ENCODE data around the gene SLC6A17. TPM values are rescaled to one million over a fixed set of nuclear protein-coding genes. Genes with fewer than 3 reads are reported as not detected.

Gene SLC6A17
- total RNA-seq, 1 donor from 2014 or later, result not detected

DNA sequence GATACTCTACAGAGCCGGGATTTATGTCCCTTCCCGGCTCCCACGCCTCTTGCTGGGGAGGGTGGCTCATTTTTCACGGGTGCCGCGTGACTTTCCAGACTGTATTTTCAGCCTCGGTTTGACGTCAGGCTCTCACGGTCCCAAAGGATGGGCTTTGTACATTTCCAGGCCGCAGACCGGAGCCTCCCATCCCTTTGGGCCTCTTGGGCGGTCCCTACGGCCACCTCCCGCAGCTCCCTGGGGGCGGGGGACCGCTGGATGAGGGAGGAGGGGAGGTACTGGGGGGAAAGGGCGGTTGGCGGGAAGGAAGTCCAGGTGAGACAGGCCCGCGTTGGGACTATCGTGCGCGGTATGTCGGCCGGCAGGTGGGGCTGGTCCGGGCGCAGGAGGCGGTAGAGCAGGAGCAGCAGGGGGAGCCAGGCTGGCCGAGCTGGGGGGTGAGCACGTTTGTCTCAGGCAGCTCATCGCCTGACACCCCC lies 20.1 kb upstream of the SLC6A17 start:
- intact Hi-C loops (cut with DNase I), result no loop called here
- H3K27me3 ChIP-seq (ENCODE audit: low read depth), result peaks cover 41% of the 10 kb centered on the region
- no peak overlapping the region for H3K27ac ChIP-seq
- DNase-seq, result no peak
- H3K36me3 ChIP-seq, result no peaks in the 10 kb centered on the region
- no peaks in the 10 kb centered on the region for H3K9me3 ChIP-seq
- ATAC-seq, result no peak
- H3K4me1 ChIP-seq, result peaks cover 5% of the 10 kb centered on the region
- TF ChIP-seq, protein P1, sequence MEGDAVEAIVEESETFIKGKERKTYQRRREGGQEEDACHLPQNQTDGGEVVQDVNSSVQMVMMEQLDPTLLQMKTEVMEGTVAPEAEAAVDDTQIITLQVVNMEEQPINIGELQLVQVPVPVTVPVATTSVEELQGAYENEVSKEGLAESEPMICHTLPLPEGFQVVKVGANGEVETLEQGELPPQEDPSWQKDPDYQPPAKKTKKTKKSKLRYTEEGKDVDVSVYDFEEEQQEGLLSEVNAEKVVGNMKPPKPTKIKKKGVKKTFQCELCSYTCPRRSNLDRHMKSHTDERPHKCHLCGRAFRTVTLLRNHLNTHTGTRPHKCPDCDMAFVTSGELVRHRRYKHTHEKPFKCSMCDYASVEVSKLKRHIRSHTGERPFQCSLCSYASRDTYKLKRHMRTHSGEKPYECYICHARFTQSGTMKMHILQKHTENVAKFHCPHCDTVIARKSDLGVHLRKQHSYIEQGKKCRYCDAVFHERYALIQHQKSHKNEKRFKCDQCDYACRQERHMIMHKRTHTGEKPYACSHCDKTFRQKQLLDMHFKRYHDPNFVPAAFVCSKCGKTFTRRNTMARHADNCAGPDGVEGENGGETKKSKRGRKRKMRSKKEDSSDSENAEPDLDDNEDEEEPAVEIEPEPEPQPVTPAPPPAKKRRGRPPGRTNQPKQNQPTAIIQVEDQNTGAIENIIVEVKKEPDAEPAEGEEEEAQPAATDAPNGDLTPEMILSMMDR (IDR thresholded peaks at IDR 0.05), result no peak
- no peak overlapping the region for H3K4me3 ChIP-seq

DNA sequence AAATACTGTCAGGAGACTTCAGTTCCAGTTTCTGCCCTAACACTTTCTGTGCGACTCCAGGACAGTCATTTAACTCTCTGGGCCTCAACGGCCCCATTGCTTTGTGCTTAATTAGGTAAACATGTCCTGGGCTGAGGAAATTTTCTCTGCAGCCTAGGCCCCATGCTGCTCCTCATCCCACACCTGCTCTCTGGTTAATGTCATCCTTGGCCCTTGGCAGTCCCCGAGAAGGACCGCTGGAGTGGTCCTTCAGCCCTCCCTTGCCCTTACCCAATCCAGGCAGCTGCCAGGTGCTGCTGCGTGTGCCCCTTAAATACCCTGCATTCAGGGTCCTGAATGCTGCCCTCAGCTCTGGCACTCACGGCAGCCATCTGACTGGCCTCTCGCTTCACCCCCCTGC lies 19.3 kb upstream of the SLC6A17 start:
- H3K9me3 ChIP-seq, result no peaks in the 10 kb centered on the region
- intact Hi-C loops (cut with DNase I), result no loop called here

DNA sequence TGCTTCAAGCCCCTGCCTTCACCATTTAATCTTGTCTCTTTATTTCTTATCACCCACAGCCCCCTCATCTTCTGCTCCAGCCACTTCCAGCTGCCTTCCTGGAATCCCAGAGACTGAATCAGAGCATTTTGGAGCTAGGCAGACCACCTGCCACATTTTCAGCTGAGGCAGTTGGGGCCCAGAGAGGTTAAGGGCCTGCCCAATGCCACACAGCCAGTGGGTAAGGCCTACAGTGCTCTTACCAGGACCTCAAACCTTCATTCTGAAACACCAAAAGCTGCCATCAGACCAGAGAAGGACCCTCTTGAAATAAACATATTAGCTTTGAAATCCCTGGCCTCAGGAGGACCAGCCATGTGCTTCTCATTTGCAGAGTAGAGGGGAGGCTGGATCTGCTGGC lies 17.6 kb upstream of the SLC6A17 start:
- Histone ChIP-seq H3K4me3 (no peak overlapping the region), H3K27ac (no peak overlapping the region), H3K4me1 (peaks cover 5% of the 10 kb centered on the region), H3K9me3 (no peaks in the 10 kb centered on the region), H3K36me3 (no peaks in the 10 kb centered on the region), H3K27me3 (ENCODE audit: low read depth) (peaks cover 44% of the 10 kb centered on the region)
- no peak for ATAC-seq
- TF ChIP-seq, protein P1 (IDR thresholded peaks at IDR 0.05), result no peak
- no peak for DNase-seq
- intact Hi-C loops (cut with DNase I), result no loop called here

More for the DNA sequence above, 19.3 kb upstream of the SLC6A17 start:
- DNase-seq (no peak), ATAC-seq (no peak)
- TF ChIP-seq, protein P1 (IDR thresholded peaks at IDR 0.05), result no peak
- Histone ChIP-seq H3K27ac (no peak overlapping the region), H3K27me3 (ENCODE audit: low read depth) (peaks cover 41% of the 10 kb centered on the region), H3K36me3 (no peaks in the 10 kb centered on the region), H3K4me1 (peaks cover 5% of the 10 kb centered on the region), H3K4me3 (no peak overlapping the region)

DNA sequence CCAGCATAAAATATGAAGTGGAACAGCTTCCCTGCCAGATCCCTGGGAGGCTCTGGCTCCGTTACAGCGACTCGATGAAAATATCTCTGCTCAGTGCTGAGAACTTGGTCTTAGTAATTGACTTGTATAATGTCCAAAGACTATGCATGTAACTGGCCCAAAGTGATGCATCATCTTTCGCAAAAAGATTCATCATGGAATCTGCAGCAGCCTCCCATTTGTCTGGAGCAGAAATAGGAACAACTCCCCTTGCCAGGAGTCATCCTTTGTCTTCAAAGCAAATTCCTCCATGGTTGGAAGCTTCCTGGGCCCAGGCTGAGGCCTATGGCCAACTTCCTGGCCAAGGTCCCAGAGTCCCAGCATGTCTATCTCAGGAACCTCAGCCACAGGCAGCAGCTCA lies 16.9 kb upstream of the SLC6A17 start:
- Histone ChIP-seq H3K27me3 (ENCODE audit: low read depth) (peaks cover 49% of the 10 kb centered on the region), H3K4me3 (no peak overlapping the region), H3K4me1 (peaks cover 5% of the 10 kb centered on the region), H3K36me3 (no peaks in the 10 kb centered on the region), H3K27ac (no peak overlapping the region), H3K9me3 (no peaks in the 10 kb centered on the region)
- no peak for ATAC-seq
- TF ChIP-seq, protein P1 (IDR thresholded peaks at IDR 0.05), result no peak
- DNase-seq, result no peak
- intact Hi-C loops (cut with DNase I), result no loop called here

DNA sequence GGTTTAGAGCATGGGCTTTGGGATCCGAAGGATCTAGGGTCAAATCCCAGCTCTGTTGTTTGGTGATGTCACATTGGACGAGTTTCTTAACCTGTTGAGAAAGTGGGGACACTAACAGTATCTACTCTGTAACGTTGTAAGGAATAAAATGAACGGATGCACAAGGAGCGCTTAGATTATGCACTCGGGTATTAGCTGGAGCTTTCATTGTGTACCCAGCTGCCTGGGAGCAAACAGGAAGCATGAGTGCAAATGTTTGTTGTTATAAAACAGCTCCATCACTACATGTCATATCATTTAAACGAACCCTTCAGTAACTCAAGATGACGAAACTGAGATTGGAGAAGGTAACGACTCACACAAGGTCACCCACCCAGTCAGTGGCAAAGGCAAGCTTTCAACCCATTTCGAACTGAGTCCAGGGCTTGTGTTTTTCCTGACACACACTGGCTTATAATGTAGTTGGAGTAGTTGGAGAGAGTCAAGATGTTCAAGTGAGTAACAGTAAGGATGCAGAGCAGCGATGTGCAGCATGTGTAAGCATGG lies 16.2 kb upstream of the SLC6A17 start:
- no peaks in the 10 kb centered on the region for H3K9me3 ChIP-seq
- peaks cover 43% of the 10 kb centered on the region for H3K27me3 ChIP-seq (ENCODE audit: low read depth)
- ATAC-seq (no peak), DNase-seq (no peak)
- intact Hi-C loops (cut with DNase I), result no loop called here
- no peak overlapping the region for H3K4me3 ChIP-seq
- TF ChIP-seq, protein P1 (IDR thresholded peaks at IDR 0.05), result no peak
- peaks cover 5% of the 10 kb centered on the region for H3K4me1 ChIP-seq
- no peaks in the 10 kb centered on the region for H3K36me3 ChIP-seq
- H3K27ac ChIP-seq, result no peak overlapping the region
